ENCODE data around the gene DCDC1.

DCDC1 gene

GRCh38 chr11:31102316-31102715, 267.2 kb downstream of the DCDC1 start:
- DNase-seq: no peak

DNA sequence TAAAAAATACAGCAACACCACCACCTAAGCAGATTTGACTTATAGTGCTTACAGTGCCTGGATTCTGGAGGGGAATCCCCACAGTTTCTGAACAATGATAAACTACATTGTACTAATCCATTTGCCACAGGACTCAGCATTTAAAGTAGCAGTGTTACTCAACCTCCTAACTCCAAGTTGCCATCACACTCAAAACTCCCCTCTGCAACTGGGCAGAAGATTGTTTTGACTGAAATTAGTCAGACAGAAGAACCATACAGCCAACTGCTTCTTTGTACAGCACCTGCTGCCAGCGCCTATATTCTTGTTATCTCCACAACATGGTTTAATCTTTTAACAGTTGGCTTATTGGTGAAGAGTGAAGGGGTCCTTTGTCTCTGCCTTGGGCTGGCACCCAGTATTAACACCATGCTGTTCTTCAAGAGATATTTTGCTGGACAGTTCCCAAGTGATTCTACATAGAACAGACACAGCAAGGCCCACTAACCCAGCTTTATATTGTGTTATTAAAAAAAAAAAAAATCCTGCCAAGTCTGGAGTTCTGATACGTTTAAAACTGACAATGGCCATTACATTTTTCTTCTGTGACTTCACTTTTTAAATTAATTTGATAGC, 273.2 kb downstream of the DCDC1 start:
- no peak for DNase-seq

DNA sequence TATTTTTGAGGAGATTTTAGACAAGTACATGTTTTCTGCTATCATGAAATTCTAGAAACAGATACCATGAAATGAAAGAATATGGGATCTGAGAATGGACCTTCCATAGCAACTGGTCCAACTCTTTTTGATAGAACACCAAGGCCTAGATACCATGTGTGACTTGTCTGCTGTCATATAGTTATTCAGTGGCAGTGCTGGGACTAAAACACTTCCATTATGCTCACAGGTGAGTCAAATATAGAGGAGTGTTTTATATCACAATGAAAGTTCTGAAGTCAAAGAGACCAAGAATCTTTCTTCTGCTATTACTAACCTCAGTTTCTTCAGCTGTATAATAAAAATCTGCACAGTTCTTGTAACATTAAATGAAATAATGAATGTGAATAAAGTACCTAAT, 276.9 kb downstream of the DCDC1 start:
- no peak for DNase-seq

DNA sequence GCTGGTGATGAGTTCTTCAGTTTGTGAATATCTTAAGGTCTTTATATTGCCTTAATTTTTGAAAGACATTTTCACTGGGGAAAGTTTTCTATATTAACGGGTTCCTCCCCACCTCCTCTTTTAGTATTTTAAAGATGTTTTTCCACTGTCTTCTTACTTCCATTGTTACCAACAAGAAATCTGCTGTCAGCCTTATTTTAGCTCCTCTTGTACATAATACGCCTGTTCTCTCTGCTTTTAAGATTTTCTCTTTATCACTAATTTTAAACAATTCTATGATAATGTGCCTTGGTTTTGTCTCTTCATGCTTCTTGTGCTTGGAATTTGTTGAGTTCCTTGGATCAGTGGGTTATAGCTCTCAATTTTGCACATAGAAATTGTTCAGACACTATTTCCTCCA, 280.4 kb downstream of the DCDC1 start:
- DNase-seq: no peak

GRCh38 chr11:31069447-31070205, 299.9 kb downstream of the DCDC1 start:
- DNase-seq: no peak

GRCh38 chr11:31060880-31061279, 308.7 kb downstream of the DCDC1 start:
- no peak for DNase-seq

DNA sequence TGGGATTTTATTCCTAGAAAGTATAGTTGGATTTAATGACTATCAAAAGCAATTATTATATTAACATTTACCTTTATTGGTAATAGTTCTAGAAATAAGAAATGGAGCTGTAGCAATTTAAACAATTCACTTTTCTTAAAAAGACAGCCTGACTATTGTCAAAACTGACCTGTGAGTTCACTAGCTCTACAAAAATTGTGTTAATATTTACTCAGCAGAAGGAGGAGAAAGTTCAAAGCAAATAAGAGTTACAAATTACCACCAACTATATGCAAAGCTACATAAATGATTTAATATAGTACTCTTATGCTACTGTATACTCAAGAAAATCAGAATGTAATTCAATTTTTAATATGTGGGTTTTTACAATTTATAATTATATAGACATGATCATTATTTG, 310.0 kb downstream of the DCDC1 start:
- DNase-seq: no peak

DNA sequence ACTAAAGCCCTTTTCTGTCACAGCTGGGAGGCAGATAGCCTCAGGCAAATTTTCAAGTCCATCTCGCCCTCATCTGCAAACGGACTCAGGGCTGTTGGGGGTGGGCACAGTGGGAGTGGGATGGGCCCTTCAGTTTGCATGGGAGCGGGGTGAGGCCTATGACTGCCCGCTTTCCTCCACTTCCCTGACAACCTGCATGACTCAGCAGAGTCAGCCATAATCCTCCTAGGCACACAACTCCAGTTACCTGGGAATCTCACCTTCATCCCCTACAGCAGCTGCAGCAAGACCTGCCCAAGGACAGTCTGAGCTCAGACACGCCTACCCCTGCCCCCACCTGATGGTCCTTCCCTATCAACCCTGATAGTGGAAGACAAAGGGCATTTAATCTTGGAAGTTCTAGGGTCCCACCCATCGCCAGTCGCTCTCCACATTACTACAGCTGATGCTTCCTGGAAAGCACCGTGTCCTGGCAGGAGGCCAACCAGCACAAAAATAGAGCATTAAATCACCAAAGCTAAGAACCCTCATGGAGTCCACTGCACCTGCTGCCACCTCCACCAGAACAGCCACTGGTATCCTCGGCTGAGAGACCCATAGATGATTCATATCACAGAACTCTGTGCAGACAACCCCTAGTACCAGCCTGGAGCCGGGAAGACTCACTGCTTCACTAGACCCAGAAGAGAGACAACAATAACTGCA, 319.3 kb downstream of the DCDC1 start:
- no peak for DNase-seq

DNA sequence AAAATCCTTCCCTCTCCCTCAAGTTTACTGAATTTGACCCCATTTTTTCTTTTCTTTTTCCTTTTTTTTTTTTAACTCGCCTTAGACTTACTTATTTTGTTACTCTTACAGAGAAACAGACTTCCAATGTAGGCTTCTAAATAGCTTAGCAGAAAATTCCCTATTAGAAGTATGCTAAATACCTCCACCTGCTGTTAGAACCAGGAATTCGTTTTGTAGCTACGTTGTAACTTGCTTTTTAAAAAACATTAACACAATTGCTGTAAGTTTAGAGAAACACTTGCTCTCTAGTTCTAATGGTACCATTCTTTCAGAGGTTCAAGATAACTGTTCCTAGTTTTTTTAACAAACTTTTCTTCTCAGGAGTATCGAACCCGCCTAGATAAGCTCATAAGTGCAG, 324.2 kb downstream of the DCDC1 start:
- no peak for DNase-seq

DNA sequence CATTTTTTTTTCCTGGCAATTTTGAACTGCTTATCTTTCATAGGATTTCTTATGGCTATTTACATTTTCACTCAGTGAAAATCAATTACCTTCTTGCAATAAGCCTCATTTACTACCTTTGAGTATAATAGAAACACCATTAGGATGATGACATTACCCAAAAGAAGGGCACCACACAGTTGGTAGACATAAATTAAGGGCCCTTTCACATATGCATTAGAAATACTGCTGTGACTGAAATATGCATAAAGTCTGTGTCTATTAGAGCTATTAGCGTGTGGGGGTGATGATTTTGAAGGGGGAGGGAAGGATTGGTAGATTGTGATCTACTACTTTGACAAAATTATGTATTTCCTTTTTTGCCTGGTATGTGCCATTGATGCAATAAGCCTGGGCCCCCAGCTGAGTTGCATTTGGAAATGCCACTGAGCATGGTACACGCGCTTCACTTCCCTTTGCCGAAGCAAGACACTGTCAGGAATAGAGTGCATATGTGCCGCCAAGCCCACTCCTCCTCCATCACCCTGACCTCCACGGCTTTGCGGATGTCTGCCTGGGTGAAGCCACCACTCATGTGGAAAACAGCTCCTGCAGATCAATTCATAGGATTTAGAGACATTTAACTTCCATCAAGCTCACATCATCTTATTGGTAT, 339.3 kb downstream of the DCDC1 start:
- DNase-seq: no peak

- DNase-seq: no peak
These were observed 343.2 kb downstream of the DCDC1 start for GRCh38 chr11:31026315-31026714.

GRCh38 chr11:31022080-31022479, 347.5 kb downstream of the DCDC1 start:
- DNase-seq: no peak

GRCh38 chr11:31019786-31020185, 349.8 kb downstream of the DCDC1 start:
- no peak for DNase-seq

GRCh38 chr11:31005202-31005601, 364.3 kb downstream of the DCDC1 start:
- no peak for DNase-seq

DNA sequence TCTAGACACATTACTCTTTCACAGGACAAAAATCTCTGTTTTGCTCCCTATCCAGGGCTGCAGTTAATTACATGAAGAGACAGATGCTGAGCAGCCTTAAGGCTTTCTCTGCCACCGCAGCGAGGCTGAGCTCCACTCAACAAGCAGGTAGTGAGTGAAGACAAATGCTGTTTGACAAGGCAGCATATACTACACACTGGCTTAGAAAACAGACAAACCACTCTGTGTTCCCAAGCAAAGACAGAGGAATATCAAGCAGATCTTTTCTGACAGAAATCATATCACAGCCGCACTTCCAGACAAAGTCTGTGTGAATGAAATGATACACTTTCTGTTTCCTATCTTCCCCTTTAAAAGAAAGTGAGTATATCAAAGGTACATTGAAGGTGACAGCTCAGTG, 368.1 kb downstream of the DCDC1 start:
- no peak for DNase-seq

- DNase-seq: no peak
These were observed 369.2 kb downstream of the DCDC1 start for GRCh38 chr11:31000381-31000780.

GRCh38 chr11:30992513-30992849, 377.1 kb downstream of the DCDC1 start:
- no peak for DNase-seq

GRCh38 chr11:30991802-30992512, 377.6 kb downstream of the DCDC1 start:
- DNase-seq: no peak

GRCh38 chr11:30991376-30991775, 378.2 kb downstream of the DCDC1 start:
- DNase-seq: no peak

GRCh38 chr11:30990625-30991296, 378.8 kb downstream of the DCDC1 start:
- no peak for DNase-seq

DNA sequence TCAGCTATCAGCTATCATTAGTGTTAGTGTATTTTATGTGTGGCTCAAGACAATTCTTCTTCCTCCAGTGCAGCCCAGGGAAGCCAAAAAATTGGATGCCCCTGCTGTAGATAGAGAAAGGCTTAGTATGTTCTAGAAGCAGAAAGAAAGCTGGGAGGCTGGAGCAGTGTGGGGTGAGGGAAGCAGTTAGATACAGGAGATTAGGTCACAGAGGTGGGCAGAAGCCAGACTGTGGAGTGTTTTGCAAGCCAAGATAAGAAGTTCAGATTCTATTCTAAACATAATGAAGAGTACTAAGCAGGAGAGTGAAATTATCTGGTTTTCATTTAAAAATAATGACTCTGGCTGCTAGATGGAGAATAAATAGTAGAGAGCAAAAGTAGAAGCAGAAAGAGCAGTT, 381.7 kb downstream of the DCDC1 start:
- no peak for DNase-seq

GRCh38 chr11:30985536-30985935, 384.0 kb downstream of the DCDC1 start:
- no peak for DNase-seq

DNA sequence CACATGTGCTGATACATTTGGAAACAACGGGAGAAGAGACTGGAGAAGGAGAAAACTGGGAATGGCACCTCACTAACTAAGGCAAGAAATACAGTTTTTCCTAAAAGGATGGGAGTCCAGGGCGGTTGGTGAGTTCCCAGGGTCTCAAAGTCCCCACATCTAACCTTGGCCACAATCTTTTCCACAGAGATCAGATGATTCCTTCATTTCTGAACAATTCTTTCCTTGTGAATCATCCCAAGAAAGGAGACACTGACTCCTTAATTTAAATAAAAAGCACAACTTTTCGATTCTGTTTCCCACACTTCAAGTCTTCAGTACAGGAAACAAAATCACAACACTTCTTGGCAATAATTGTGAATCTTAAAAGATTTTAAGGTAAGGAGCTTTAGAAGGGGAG, 384.7 kb downstream of the DCDC1 start:
- no peak for DNase-seq
